A673 (cell line): Measurements from ENCODE around the gene PFKP.

Experiments
- EZH2 ChIP-seq: fragments of 200-600 bp; sonication (generic); IDR thresholded peaks from 2 replicates; pipeline ENCODE4 v1.6.1; 2017; ENCODE audit warnings: borderline replicate concordance, low read depth, mild to moderate bottlenecking, mixed read lengths, antibody characterized with exemption, low read length; ENCODE audit not compliant: poor library complexity, severe bottlenecking
- TF ChIP-seq, protein P1 (sequence below): fragments of 300-800, 200-600 bp; sonication (generic); conservative IDR thresholded peaks from 2 replicates; pipeline ENCODE4 v1.5.1; 2017; ENCODE audit warnings: low read depth, mild to moderate bottlenecking, antibody characterized with exemption, low read length, moderate library complexity, mixed read lengths

DNA sequence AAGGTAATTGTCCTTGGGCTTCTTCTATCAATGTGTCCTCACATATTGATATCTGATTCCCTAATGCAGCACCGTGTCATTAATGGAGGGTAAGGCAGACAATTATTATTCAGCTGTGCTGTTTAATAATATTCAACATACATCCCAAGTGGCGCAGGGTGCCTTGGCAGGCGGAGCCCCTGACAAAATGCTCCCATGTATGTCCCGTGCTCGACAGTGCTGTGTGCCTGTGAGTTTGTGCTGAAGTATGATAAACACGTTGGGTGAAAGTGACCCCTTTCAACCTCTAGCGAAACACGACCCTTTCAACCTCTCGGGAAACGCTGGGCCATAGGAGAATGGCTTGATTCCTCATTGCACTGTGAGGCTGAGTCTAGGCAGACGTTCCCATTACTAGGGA, 31.3 kb downstream of the PFKP start:
- TF ChIP-seq, protein P1, sequence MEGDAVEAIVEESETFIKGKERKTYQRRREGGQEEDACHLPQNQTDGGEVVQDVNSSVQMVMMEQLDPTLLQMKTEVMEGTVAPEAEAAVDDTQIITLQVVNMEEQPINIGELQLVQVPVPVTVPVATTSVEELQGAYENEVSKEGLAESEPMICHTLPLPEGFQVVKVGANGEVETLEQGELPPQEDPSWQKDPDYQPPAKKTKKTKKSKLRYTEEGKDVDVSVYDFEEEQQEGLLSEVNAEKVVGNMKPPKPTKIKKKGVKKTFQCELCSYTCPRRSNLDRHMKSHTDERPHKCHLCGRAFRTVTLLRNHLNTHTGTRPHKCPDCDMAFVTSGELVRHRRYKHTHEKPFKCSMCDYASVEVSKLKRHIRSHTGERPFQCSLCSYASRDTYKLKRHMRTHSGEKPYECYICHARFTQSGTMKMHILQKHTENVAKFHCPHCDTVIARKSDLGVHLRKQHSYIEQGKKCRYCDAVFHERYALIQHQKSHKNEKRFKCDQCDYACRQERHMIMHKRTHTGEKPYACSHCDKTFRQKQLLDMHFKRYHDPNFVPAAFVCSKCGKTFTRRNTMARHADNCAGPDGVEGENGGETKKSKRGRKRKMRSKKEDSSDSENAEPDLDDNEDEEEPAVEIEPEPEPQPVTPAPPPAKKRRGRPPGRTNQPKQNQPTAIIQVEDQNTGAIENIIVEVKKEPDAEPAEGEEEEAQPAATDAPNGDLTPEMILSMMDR, result no peak
- no peak for TF ChIP-seq EZH2
